T-cell (primary cell): ENCODE data around the gene CD27. TPM values are rescaled to one million over a fixed set of nuclear protein-coding genes. Genes with fewer than 3 reads are reported as not detected.
"Not testable (repeated sequence)": the region's sequence is repeated elsewhere in the genome, so short reads cannot be mapped to it uniquely, and the experiment has no call there.

Source experiments
- ATAC-seq, 4 experiments: fragments of 200-7000 bp in 3 of 4; fragments of 150-1000 bp in 1 of 4; cut with Tn5 transposase; replicated peaks in 1 of 4; 1 replicate in 3 of 4; 2 replicates in 1 of 4; pipeline ENCODE4 v1.10.0; 2021; ENCODE audit warnings: moderate library complexity in 3 of 4, mild to moderate bottlenecking in 2 of 4, moderate number of reproducible peaks in 1 of 4
- CTCF ChIA-PET, 2 donors: fragments of 300-600 bp; sonication (Branson Sonifier 250); formaldehyde crosslinking; loops; one replicate each; lab custom pipeline; 2022; ENCODE audit warnings: antibody characterized with exemption in 2 of 2; lab: Charles Lee
- POLR2A ChIA-PET, 2 donors: fragments of 300-600 bp; sonication (Branson Sonifier 250); formaldehyde crosslinking; loops; one replicate each; lab custom pipeline; 2022; ENCODE audit warnings: antibody characterized with exemption in 2 of 2; lab: Charles Lee
- DNase-seq, 35 experiments: peaks; one replicate each; pipeline versions ENCODE4 v3.0.0 to v3.0.0-alpha.2; 2013 to 2023
- H3K27ac ChIP-seq: one replicate; pipeline ENCODE4 v1.5.1; 2013; ENCODE audit warnings: low read length
- H3K27me3 ChIP-seq, 2 experiments: replicated peaks in 1 of 2; 1 replicate in 1 of 2; 2 replicates in 1 of 2; pipeline versions ENCODE4 v1.6.1 to v1.7.0; 2013; ENCODE audit warnings: low read length in 1 of 2, mixed read lengths in 1 of 2; ENCODE audit not compliant: control insufficient read depth in 2 of 2, insufficient read depth in 2 of 2; ENCODE audit errors: extremely low read depth in 1 of 2
- H3K36me3 ChIP-seq, 2 donors: 1 replicate in 1 of 2; 2 replicates in 1 of 2; pipeline versions ENCODE4 v1.6.1 to v1.7.0; 2013; ENCODE audit warnings: low read length in 1 of 2; ENCODE audit not compliant: control insufficient read depth in 2 of 2, insufficient read depth in 1 of 2; ENCODE audit errors: extremely low read depth in 1 of 2
- H3K4me1 ChIP-seq, 2 experiments: 1 replicate in 1 of 2; 2 replicates in 1 of 2; pipeline versions ENCODE4 v1.6.1 to v1.7.0; 2013; ENCODE audit warnings: low read length in 2 of 2, mixed read lengths in 1 of 2; ENCODE audit not compliant: insufficient read depth in 2 of 2, control insufficient read depth in 1 of 2; ENCODE audit errors: extremely low read depth in 1 of 2
- H3K4me3 ChIP-seq, 2 donors: 1 replicate in 1 of 2; 2 replicates in 1 of 2; pipeline versions ENCODE4 v1.5.1 to v1.7.0; 2013; ENCODE audit warnings: mild to moderate bottlenecking in 2 of 2, low read length in 1 of 2, moderate library complexity in 1 of 2; ENCODE audit not compliant: control insufficient read depth in 1 of 2; ENCODE audit errors: extremely low read depth in 1 of 2
- H3K9me3 ChIP-seq: 2 replicates; pipeline ENCODE4 v1.7.0; 2013
- H3K27ac Mint-ChIP-seq, 2 donors: one replicate each; pipeline ENCODE4 v1.8.0; 2020 to 2021; ENCODE audit warnings: mild to moderate bottlenecking in 2 of 2, mixed read lengths in 2 of 2
- H3K27me3 Mint-ChIP-seq, 2 donors: one replicate each; pipeline ENCODE4 v1.8.0; 2021 to 2022; ENCODE audit warnings: mixed read lengths in 2 of 2
- H3K36me3 Mint-ChIP-seq: one replicate; pipeline ENCODE4 v1.8.0; 2021; ENCODE audit warnings: mixed read lengths
- H3K4me1 Mint-ChIP-seq, 3 donors: one replicate each; pipeline ENCODE4 v1.8.0; 2020 to 2022; ENCODE audit warnings: mixed read lengths in 3 of 3, mild to moderate bottlenecking in 1 of 3
- H3K4me3 Mint-ChIP-seq, 3 donors: one replicate each; pipeline ENCODE4 v1.8.0; 2020 to 2022; ENCODE audit warnings: mild to moderate bottlenecking in 3 of 3, mixed read lengths in 3 of 3, moderate library complexity in 3 of 3
- H3K9me3 Mint-ChIP-seq, 3 donors: one replicate each; pipeline ENCODE4 v1.8.0; 2020 to 2022; ENCODE audit warnings: mixed read lengths in 3 of 3
- WGBS: methylation state at CpG from one replicate; pipeline ENCODE4 v1.1.5; 2013; ENCODE audit warnings: missing lambda C conversion rate; ENCODE audit not compliant: insufficient coverage; 5-methylcytosine and 5-hydroxymethylcytosine counted together
- total RNA-seq, 35 experiments: library from RNA in 6 of 35; stranded (reverse) in 6 of 35; fragments of 120-200 nt in 1 of 35; gene quantifications; one replicate each; pipeline versions ENCODE4 v1.2.1 to v1.2.4 and lab custom pipeline; 2013 to 2026

The CD27 gene
- total RNA-seq, 5 donors from 2014 or later (not counting 1 experiment from before 2014, with no cell fraction given): 94.0 to 140 (median 138) TPM

- H3K27ac Mint-ChIP-seq, H3K27ac ChIP-seq, DNase-seq, H3K4me3 ChIP-seq, H3K9me3 ChIP-seq, H3K9me3 Mint-ChIP-seq, H3K36me3 ChIP-seq, H3K4me3 Mint-ChIP-seq, H3K4me1 ChIP-seq, H3K27me3 ChIP-seq, CTCF ChIA-PET, H3K4me1 Mint-ChIP-seq, ATAC-seq, H3K27me3 Mint-ChIP-seq, H3K36me3 Mint-ChIP-seq: not testable (repeated sequence)
- 94% methylated on average over 33 of the region's 37 CpGs for WGBS
- POLR2A ChIA-PET: interaction anchor here (0.5 to 0.7 kb wide), 2 partner anchors 35 to 237 kb away, joined by 4 to 5 read pairs; no protein-coding TSS in a partner anchor
Measured at GRCh38 chr12:6477601-6478377, 33.0 kb downstream of the CD27 start.

DNA sequence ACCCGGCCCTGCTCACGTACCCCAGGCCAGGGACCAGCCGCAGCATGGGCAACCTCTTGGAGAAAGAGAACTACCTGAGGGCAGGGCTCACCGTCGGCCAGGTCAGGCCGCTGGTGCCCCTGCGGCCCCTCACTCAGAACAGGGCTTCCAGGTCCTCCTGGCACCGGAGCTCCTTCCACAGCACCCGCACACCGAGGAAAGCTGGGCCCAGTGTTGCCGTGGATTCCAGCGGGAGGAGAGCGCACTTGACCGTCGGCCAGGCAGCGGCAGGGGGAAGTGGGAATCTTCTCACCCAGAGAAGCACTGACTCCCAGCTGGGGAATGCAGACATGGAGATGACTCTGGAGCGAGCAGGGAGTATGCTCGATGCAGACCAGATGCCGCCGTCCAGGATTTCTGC, 33.7 kb downstream of the CD27 start:
- Mint-ChIP-seq H3K36me3 (no peaks in the 10 kb centered on the region), H3K9me3 (no peaks in the 10 kb centered on the region), H3K4me1 (no peaks in the 10 kb centered on the region), H3K4me3 (no peak overlapping the region), H3K27me3 (no peaks in the 10 kb centered on the region), H3K27ac (no peak overlapping the region)
- Histone ChIP-seq H3K27me3 (no peaks in the 10 kb centered on the region), H3K4me3 (no peak overlapping the region), H3K4me1 (no peaks in the 10 kb centered on the region), H3K27ac (no peak overlapping the region), H3K36me3 (no peaks in the 10 kb centered on the region), H3K9me3 (no peaks in the 10 kb centered on the region)
- WGBS: 88% methylated on average over 18 of the region's 20 CpGs
- DNase-seq (no peak), ATAC-seq (no peak)
- POLR2A ChIA-PET: no interaction called here
- CTCF ChIA-PET: interaction anchor here in 1 of 2 donors (0.5 kb wide), 1 partner anchor 13 kb away, joined by 4 read pairs; no protein-coding TSS in a partner anchor

DNA sequence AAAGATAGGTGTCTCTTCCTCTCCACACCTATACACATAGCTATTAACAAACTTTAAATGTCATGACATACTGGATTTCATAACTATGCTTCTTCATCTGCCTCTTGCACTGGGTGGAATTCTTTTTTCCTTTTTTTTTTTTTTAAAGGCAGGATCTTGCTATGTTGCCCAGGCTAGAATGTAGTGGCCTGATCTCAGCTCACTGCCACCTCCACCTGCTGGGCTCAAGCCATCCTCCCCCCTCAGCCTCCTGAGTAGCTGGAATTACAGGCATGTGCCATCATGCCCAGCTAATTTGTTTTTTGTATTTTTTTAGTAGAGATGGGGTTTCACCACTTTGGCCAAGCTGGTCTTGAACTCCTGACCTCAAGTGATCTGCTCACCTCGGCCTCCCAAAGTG, 43.5 kb downstream of the CD27 start:
- H3K9me3 Mint-ChIP-seq: no peaks in the 10 kb centered on the region
- no CpG with 5 or more reads among the region's 1 CpG for WGBS
- H3K36me3 Mint-ChIP-seq: peaks cover 10% of the 10 kb centered on the region
- peaks cover 0 to 2% of the 10 kb centered on the region in 2 experiments for H3K27me3 ChIP-seq
- no peak overlapping the region for H3K4me3 Mint-ChIP-seq
- H3K27me3 Mint-ChIP-seq: no peaks in the 10 kb centered on the region
- H3K36me3 ChIP-seq: peaks cover 0 to 10% of the 10 kb centered on the region in 2 donors
- no peak overlapping the region for H3K27ac ChIP-seq
- no peaks in the 10 kb centered on the region for H3K9me3 ChIP-seq
- peaks cover 13 to 15% (median 14%) of the 10 kb centered on the region in 3 donors for H3K4me1 Mint-ChIP-seq
- ATAC-seq: no peak
- H3K27ac Mint-ChIP-seq: no peak overlapping the region
- no peak overlapping the region for H3K4me3 ChIP-seq
- POLR2A ChIA-PET: interaction anchor here in 1 of 2 donors (0.7 kb wide), 1 partner anchor 17 kb away, joined by 4 read pairs; no protein-coding TSS in a partner anchor
- no peak for DNase-seq
- peaks cover 5 to 10% of the 10 kb centered on the region in 2 experiments for H3K4me1 ChIP-seq
- CTCF ChIA-PET: interaction anchor here (0.6 to 1.2 kb wide), 4 partner anchors 29 to 338 kb away, joined by 3 to 8 read pairs (median 4); no protein-coding TSS in a partner anchor

GRCh38 chr12:6489449-6489848, 44.7 kb downstream of the CD27 start:
- no peak overlapping the region for H3K4me3 Mint-ChIP-seq
- H3K4me1 Mint-ChIP-seq: peaks cover 16 to 20% (median 18%) of the 10 kb centered on the region in 3 donors
- H3K27ac Mint-ChIP-seq: no peak overlapping the region
- H3K36me3 Mint-ChIP-seq: peaks cover 10% of the 10 kb centered on the region
- 89% methylated on average over 4 of the region's 4 CpGs for WGBS
- H3K27me3 Mint-ChIP-seq: no peaks in the 10 kb centered on the region
- H3K4me3 ChIP-seq: no peak overlapping the region
- peaks cover 8 to 14% of the 10 kb centered on the region in 2 experiments for H3K4me1 ChIP-seq
- H3K27ac ChIP-seq: no peak overlapping the region
- no peak for DNase-seq
- peaks cover 0 to 2% of the 10 kb centered on the region in 2 experiments for H3K27me3 ChIP-seq
- POLR2A ChIA-PET: no interaction called here
- no peaks in the 10 kb centered on the region for H3K9me3 ChIP-seq
- CTCF ChIA-PET: no interaction called here
- peaks cover 0 to 10% of the 10 kb centered on the region in 2 donors for H3K36me3 ChIP-seq
- no peak for ATAC-seq
- no peaks in the 10 kb centered on the region for H3K9me3 Mint-ChIP-seq

DNA sequence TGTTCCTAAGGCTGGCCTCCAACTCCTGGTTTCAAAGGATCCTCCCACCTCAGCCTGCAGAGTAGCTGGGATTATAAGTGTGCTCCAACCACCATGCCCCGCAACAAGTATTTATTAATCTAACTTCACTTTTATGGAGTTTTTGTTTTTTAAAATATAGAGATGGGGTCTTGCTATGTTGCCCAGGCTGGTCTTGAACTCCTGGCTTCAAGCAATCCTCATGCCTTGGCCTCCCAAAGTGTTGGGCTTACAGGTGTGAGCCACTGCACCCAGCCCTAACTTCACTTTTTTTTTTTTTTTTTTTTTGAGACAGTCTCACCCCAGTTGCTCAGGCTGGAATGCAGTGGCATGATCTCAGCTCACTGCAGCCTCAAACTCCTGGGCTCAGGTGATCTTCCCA, 45.9 kb downstream of the CD27 start:
- ATAC-seq, H3K27me3 ChIP-seq, H3K4me3 Mint-ChIP-seq, H3K27ac ChIP-seq, H3K9me3 Mint-ChIP-seq, DNase-seq, H3K9me3 ChIP-seq, H3K36me3 Mint-ChIP-seq, H3K27me3 Mint-ChIP-seq, H3K27ac Mint-ChIP-seq, H3K4me3 ChIP-seq: not testable (repeated sequence)
- H3K4me1 ChIP-seq: peaks cover 20 to 23% of the 10 kb centered on the region in 2 experiments
- peaks cover 0 to 14% of the 10 kb centered on the region in 2 donors for H3K36me3 ChIP-seq
- ChIA-PET POLR2A (interaction anchor here (0.6 to 0.7 kb wide), 3 partner anchors 9 to 160 kb away, joined by 5 to 15 read pairs (median 13); no protein-coding TSS in a partner anchor), CTCF (interaction anchor here in 1 of 2 donors (0.7 to 1.7 kb wide), 2 partner anchors 10 to 45 kb away, joined by 3 to 4 read pairs; no protein-coding TSS in a partner anchor)
- peaks cover 28 to 32% (median 30%) of the 10 kb centered on the region in 3 donors for H3K4me1 Mint-ChIP-seq
- no CpG with 5 or more reads among the region's 1 CpG for WGBS

GRCh38 chr12:6492838-6493496, 48.2 kb downstream of the CD27 start, which contains the start of gene MRPL51:
Gene MRPL51, minus strand, starts transcription at chr12:6493262. Its CDS starts 126 bp downstream, at chr12:6493136.
- no peaks in the 10 kb centered on the region for H3K27me3 Mint-ChIP-seq
- H3K4me3 Mint-ChIP-seq: peak within 1 kb of the TSS; percentile 93 to 97 (median 93)
- ATAC-seq: peak; percentile 79 to 81 (median 80)
- peaks cover 14% of the 10 kb centered on the region for H3K36me3 Mint-ChIP-seq
- peaks cover 0 to 28% of the 10 kb centered on the region in 2 donors for H3K36me3 ChIP-seq
- H3K9me3 ChIP-seq: no peaks in the 10 kb centered on the region
- H3K4me3 ChIP-seq: peak within 1 kb of the TSS; percentile 94 to 99
- no peaks in the 10 kb centered on the region for H3K27me3 ChIP-seq
- ChIA-PET POLR2A (interaction anchor here (0.6 to 1.4 kb wide), 4 partner anchors 22 to 197 kb away, joined by 3 to 11 read pairs (median 4); partner anchors contain the start of genes VAMP1 (in 1 of the 2) and ZNF384 (in 1 of the 2)), CTCF (interaction anchor here in 1 of 2 donors (0.7 to 2.0 kb wide), 4 partner anchors 22 to 45 kb away, joined by 3 to 10 read pairs (median 4); partner anchors contain the start of gene VAMP1)
- no peaks in the 10 kb centered on the region for H3K9me3 Mint-ChIP-seq
- H3K4me1 ChIP-seq: peaks cover 21 to 33% of the 10 kb centered on the region in 2 experiments
- H3K27ac Mint-ChIP-seq: peak within 1 kb of the TSS; percentile 91 to 98
- peak; percentile 82 to 97 (median 94) for DNase-seq
- H3K27ac ChIP-seq: peak within 1 kb of the TSS; percentile 88
- 0% methylated on average over 25 of the region's 39 CpGs for WGBS
- H3K4me1 Mint-ChIP-seq: peaks cover 37 to 39% (median 38%) of the 10 kb centered on the region in 3 donors
